HEK293 (cell line): Measurements from ENCODE around the gene ZFP36.

Experiments
- HOXD13 ChIP-seq: sonication (generic); formaldehyde crosslinking; IDR thresholded peaks from 2 replicates; pipeline ENCODE4 v1.8.0; 2022; ENCODE audit warnings: missing genetic modification reagents, borderline replicate concordance
- KLF17 ChIP-seq: fragments of 450-650 bp; formaldehyde crosslinking; IDR thresholded peaks from 2 replicates; pipeline ENCODE4 v1.5.1; 2016; ENCODE audit warnings: missing biosample characterization, missing genetic modification characterization
- KLF7 ChIP-seq: fragments of 450-650 bp; formaldehyde crosslinking; IDR thresholded peaks from 2 replicates; pipeline ENCODE4 v1.5.1; 2016; ENCODE audit warnings: missing biosample characterization, missing genetic modification characterization, borderline replicate concordance
- PATZ1 ChIP-seq: fragments of 450-650 bp; formaldehyde crosslinking; IDR thresholded peaks from 2 replicates; pipeline ENCODE4 v1.5.1; 2016; ENCODE audit warnings: missing biosample characterization, missing genetic modification characterization
- TCF7L2 ChIP-seq: IDR thresholded peaks from 2 replicates; pipeline ENCODE4 v1.6.1; 2011; ENCODE audit warnings: low read depth, mild to moderate bottlenecking, inconsistent platforms, low read length, moderate library complexity, borderline replicate concordance
- ZBTB10 ChIP-seq: fragments of 450-650 bp; formaldehyde crosslinking; IDR thresholded peaks from 2 replicates; pipeline ENCODE4 v1.5.1; 2016; ENCODE audit warnings: missing biosample characterization, missing genetic modification characterization
- ZBTB48 ChIP-seq: fragments of 450-650 bp; formaldehyde crosslinking; IDR thresholded peaks from 2 replicates; pipeline ENCODE4 v1.5.1; 2016; ENCODE audit warnings: missing biosample characterization, missing genetic modification characterization
- ZNF24 ChIP-seq: fragments of 450-650 bp; formaldehyde crosslinking; IDR thresholded peaks from 2 replicates; pipeline ENCODE4 v1.5.1; 2016; ENCODE audit warnings: missing biosample characterization, missing genetic modification characterization
- ZNF292 ChIP-seq: fragments of 450-650 bp; formaldehyde crosslinking; IDR thresholded peaks from 2 replicates; pipeline ENCODE4 v1.5.1; 2016; ENCODE audit warnings: low read depth, missing biosample characterization, missing genetic modification characterization, borderline replicate concordance
- ZNF302 ChIP-seq: fragments of 450-650 bp; formaldehyde crosslinking; IDR thresholded peaks from 2 replicates; pipeline ENCODE4 v1.5.1; 2016; ENCODE audit warnings: missing biosample characterization, missing genetic modification characterization, low read depth
- ZNF610 ChIP-seq: fragments of 450-650 bp; formaldehyde crosslinking; IDR thresholded peaks from 2 replicates; pipeline ENCODE4 v1.5.1; 2016; ENCODE audit warnings: missing biosample characterization, missing genetic modification characterization, borderline replicate concordance
- ZNF623 ChIP-seq: fragments of 450-650 bp; formaldehyde crosslinking; IDR thresholded peaks from 2 replicates; pipeline ENCODE4 v1.5.1; 2016; ENCODE audit warnings: missing biosample characterization, missing genetic modification characterization
- ZNF692 ChIP-seq: fragments of 450-650 bp; formaldehyde crosslinking; IDR thresholded peaks from 2 replicates; pipeline ENCODE4 v1.5.1; 2016; ENCODE audit warnings: missing biosample characterization, missing genetic modification characterization
- ZNF707 ChIP-seq: fragments of 450-650 bp; formaldehyde crosslinking; IDR thresholded peaks from 2 replicates; pipeline ENCODE4 v1.5.1; 2016; ENCODE audit warnings: missing biosample characterization, missing genetic modification characterization
- ZNF76 ChIP-seq: fragments of 450-650 bp; formaldehyde crosslinking; IDR thresholded peaks from 2 replicates; pipeline ENCODE4; 2016; ENCODE audit warnings: low read depth, missing biosample characterization, missing genetic modification characterization, borderline replicate concordance
- ZNF792 ChIP-seq: fragments of 450-650 bp; formaldehyde crosslinking; IDR thresholded peaks from 2 replicates; pipeline ENCODE4 v1.5.1; 2016; ENCODE audit warnings: missing biosample characterization, missing genetic modification characterization
- TF ChIP-seq, protein P1 (sequence below): fragments of 450-650 bp; formaldehyde crosslinking; IDR thresholded peaks from 2 replicates; pipeline ENCODE4 v1.5.1; 2016; ENCODE audit warnings: missing biosample characterization, missing genetic modification characterization
- TF ChIP-seq, protein P2 (sequence below): fragments of 450-650 bp; formaldehyde crosslinking; IDR thresholded peaks from 2 replicates; pipeline ENCODE4 v1.5.1; 2016; ENCODE audit warnings: missing biosample characterization, missing genetic modification characterization
- TF ChIP-seq, protein P3 (sequence below): fragments of 450-650 bp; formaldehyde crosslinking; IDR thresholded peaks from 2 replicates; pipeline ENCODE4 v1.5.1; 2016; ENCODE audit warnings: missing biosample characterization, missing genetic modification characterization

ZFP36 gene

DNA sequence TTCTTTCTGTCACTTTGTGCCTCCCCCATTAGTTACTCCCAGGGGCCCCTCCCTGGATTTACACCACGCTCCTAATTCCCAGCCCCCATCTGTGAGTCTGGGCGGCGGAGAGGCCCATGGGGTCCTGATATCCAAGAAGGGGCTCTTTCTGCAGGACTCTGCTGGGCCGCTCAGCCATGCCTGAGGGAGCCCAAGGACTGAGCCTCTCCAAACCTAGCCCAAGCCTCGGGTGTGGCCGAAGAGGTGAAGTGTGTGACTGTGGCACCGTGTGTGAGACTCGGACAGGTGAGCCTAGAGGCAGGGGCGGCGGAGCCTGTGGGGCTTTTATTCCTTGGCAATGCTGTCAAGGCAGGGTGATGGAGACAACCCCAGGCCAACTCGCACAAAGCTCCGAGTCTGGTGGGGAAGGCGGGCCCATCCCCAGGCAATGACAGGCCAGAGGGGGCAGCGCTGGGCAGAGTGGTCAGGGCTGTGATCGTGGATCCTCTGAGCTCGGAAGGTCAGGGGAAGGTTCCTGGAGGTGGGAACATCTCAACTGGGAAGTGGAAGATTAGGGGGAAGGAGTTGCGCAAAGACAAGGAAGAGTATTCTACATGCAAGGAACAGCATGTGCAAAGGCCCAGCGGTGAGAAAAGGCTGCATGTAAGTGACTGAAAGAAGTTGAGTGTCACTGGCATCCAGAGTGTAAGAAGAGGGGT, 7.4 kb downstream of the ZFP36 start (continued):
- TF ChIP-seq PATZ1 (tag by site-specific recombination): peak; percentile 8; the same call in 1 of the 2 replicates
- TF ChIP-seq ZNF610 (tag by site-specific recombination): no peak
- TF ChIP-seq ZNF292 (tag by site-specific recombination): no peak
- TF ChIP-seq, protein P1, sequence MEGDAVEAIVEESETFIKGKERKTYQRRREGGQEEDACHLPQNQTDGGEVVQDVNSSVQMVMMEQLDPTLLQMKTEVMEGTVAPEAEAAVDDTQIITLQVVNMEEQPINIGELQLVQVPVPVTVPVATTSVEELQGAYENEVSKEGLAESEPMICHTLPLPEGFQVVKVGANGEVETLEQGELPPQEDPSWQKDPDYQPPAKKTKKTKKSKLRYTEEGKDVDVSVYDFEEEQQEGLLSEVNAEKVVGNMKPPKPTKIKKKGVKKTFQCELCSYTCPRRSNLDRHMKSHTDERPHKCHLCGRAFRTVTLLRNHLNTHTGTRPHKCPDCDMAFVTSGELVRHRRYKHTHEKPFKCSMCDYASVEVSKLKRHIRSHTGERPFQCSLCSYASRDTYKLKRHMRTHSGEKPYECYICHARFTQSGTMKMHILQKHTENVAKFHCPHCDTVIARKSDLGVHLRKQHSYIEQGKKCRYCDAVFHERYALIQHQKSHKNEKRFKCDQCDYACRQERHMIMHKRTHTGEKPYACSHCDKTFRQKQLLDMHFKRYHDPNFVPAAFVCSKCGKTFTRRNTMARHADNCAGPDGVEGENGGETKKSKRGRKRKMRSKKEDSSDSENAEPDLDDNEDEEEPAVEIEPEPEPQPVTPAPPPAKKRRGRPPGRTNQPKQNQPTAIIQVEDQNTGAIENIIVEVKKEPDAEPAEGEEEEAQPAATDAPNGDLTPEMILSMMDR (tag by site-specific recombination): peak; percentile 98
- TF ChIP-seq ZBTB10 (tag by site-specific recombination): peak; percentile 46; the same call in 1 of the 2 replicates
- peak; percentile 3; the same call in 1 of the 2 replicates for TF ChIP-seq ZNF76 (tag by site-specific recombination)
- TF ChIP-seq ZNF302 (tag by site-specific recombination): no peak
- peak; percentile 100 for TF ChIP-seq ZNF623 (tag by site-specific recombination)
- no peak for TF ChIP-seq TCF7L2
- TF ChIP-seq, protein P2, sequence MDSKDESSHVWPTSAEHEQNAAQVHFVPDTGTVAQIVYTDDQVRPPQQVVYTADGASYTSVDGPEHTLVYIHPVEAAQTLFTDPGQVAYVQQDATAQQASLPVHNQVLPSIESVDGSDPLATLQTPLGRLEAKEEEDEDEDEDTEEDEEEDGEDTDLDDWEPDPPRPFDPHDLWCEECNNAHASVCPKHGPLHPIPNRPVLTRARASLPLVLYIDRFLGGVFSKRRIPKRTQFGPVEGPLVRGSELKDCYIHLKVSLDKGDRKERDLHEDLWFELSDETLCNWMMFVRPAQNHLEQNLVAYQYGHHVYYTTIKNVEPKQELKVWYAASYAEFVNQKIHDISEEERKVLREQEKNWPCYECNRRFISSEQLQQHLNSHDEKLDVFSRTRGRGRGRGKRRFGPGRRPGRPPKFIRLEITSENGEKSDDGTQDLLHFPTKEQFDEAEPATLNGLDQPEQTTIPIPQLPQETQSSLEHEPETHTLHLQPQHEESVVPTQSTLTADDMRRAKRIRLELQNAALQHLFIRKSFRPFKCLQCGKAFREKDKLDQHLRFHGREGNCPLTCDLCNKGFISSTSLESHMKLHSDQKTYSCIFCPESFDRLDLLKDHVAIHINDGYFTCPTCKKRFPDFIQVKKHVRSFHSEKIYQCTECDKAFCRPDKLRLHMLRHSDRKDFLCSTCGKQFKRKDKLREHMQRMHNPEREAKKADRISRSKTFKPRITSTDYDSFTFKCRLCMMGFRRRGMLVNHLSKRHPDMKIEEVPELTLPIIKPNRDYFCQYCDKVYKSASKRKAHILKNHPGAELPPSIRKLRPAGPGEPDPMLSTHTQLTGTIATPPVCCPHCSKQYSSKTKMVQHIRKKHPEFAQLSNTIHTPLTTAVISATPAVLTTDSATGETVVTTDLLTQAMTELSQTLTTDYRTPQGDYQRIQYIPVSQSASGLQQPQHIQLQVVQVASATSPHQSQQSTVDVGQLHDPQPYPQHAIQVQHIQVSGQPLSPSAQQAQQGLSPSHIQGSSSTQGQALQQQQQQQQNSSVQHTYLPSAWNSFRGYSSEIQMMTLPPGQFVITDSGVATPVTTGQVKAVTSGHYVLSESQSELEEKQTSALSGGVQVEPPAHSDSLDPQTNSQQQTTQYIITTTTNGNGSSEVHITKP (tag by site-specific recombination): no peak
- no peak for TF ChIP-seq ZNF24
- TF ChIP-seq KLF17 (tag by site-specific recombination): peak; percentile 60
- TF ChIP-seq ZNF707: no peak
- peak; percentile 40; the same call in 1 of the 2 replicates for TF ChIP-seq KLF7
- no peak for TF ChIP-seq ZNF792 (tag by site-specific recombination)
- TF ChIP-seq, protein P3, sequence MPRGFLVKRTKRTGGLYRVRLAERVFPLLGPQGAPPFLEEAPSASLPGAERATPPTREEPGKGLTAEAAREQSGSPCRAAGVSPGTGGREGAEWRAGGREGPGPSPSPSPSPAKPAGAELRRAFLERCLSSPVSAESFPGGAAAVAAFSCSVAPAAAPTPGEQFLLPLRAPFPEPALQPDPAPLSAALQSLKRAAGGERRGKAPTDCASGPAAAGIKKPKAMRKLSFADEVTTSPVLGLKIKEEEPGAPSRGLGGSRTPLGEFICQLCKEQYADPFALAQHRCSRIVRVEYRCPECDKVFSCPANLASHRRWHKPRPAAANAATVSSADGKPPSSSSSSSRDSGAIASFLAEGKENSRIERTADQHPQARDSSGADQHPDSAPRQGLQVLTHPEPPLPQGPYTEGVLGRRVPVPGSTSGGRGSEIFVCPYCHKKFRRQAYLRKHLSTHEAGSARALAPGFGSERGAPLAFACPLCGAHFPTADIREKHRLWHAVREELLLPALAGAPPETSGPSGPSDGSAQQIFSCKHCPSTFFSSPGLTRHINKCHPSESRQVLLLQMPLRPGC (tag by site-specific recombination): no peak
- TF ChIP-seq ZBTB48: peak; percentile 3; the same call in 1 of the 2 replicates
- TF ChIP-seq HOXD13 (CRISPR knock-in tag): no peak
- TF ChIP-seq ZNF692 (tag by site-specific recombination): peak; percentile 93
